GM21381 (cell line): ENCODE results near the gene MRFAP1L1.

Experiments
- ATAC-seq: cut with Tn5 transposase; IDR thresholded peaks from one replicate; pipeline ENCODE4 v1.9.1; 2021; ENCODE audit warnings: mild to moderate bottlenecking, moderate library complexity; ENCODE audit not compliant: unreplicated experiment

The MRFAP1L1 gene

GRCh38 chr4:6663596-6664393 is 45.9 kb downstream of the MRFAP1L1 start:
- ATAC-seq = no peak

GRCh38 chr4:6662591-6662990 is 47.1 kb downstream of the MRFAP1L1 start:
- no peak for ATAC-seq

GRCh38 chr4:6660430-6660829 is 49.2 kb downstream of the MRFAP1L1 start:
- no peak for ATAC-seq

GRCh38 chr4:6659897-6660296 is 49.8 kb downstream of the MRFAP1L1 start:
- no peak for ATAC-seq

GRCh38 chr4:6658597-6659075 is 51.0 kb downstream of the MRFAP1L1 start:
- no peak for ATAC-seq

GRCh38 chr4:6658209-6658595 is 51.5 kb downstream of the MRFAP1L1 start:
- no peak for ATAC-seq
